NCI-H1105 (cell line): ENCODE measurements around the gene KDM4B.
"Not testable (repeated sequence)": the region's sequence is repeated elsewhere in the genome, so short reads cannot be mapped to it uniquely, and the experiment has no call there.

Experiments used
- DNase-seq: peaks from one replicate; lab custom pipeline; 2025; lab: John Stamatoyannopoulos, UW

KDM4B gene

DNA sequence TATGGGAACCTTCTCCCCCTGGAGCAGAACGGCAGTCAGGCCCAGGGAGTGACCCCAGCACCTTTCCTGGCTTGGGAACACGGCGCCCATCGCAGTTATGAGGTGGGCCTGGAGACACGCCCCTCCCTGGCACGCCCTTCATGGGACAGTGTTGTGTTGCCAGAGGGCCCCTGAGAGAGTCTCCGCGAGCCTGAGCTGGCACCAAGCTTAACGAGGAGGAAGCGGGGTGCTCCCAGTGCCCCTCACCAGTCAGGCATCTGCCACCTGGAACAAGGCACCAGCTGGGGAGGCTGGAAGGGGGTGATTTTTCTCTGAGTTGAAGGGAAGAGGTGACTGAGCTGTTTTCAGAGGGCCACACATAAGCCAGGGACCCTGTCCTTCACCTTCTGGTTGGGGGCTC is 180.6 kb downstream of the KDM4B start:
- DNase-seq = no peak

DNA sequence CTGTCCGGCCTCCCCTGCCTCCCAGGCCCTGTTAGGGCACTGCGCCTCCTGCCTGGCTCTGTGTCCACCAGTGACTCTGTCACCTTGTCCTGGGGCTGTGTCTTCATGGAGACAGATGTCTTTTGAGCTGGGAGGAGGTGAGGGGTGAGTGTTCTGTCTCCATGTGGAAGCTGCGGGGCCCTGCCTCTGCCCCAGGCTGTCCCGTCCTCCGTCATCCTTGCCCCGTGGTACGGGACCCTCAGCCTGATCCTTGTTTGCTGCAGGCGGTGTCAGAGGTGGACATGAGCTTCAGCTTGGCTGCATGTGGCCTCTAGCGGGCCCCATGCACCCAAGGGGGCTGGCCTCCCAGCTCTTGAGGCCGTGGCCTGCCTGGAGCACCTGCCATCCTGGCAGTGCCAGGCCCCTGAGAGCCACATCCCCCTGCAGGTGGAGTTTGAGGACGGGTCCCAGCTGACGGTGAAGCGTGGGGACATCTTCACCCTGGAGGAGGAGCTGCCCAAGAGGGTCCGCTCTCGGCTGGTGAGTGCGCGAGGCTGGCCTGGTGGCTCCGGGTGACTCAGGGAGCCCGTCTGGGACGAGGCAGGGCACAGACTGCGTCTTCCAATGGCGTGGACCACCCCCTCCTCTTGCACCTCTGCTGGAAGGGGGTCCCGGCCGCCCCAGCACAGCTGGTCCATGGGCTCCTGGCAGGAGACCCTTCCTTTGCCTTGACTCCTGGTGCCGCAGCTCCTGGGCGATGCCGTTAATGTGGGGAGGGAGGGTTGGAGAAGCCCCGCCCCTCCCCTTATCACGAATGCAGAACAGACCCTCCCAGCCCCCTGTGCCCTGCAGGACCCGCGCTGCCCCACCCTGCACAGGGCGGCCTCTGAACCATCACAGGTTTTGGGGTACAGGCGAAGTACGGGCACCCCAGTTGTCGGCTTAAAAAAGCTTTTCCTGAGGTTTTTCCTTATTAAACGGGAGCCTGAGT is 181.3 kb downstream of the KDM4B start:
- DNase-seq = no peak

DNA sequence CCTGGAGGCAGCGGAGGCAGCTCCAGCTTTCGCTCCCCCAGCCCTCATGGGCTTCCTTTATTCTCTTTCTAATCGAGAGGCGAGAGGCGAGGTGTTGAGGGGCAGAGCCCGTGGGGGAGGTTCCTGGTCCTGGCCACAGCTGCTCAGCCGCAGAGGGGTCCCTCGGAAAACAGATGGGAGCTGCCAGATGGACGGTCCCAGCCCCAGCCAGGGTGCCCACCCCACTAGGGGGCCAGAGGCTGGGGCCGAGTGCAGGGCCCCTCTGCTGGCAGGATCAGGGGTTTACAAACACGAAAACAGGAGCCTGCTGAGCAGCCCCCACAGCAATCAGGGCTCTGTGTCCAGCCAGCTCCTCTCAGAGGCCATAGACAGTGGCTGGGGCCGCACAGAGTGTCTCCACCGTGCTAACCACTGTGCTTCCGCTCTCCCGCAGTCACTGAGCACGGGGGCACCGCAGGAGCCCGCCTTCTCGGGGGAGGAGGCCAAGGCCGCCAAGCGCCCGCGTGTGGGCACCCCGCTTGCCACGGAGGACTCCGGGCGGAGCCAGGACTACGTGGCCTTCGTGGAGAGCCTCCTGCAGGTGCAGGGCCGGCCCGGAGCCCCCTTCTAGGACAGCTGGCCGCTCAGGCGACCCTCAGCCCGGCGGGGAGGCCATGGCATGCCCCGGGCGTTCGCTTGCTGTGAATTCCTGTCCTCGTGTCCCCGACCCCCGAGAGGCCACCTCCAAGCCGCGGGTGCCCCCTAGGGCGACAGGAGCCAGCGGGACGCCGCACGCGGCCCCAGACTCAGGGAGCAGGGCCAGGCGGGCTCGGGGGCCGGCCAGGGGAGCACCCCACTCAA is 182.2 kb downstream of the KDM4B start:
- no peak for DNase-seq

DNA sequence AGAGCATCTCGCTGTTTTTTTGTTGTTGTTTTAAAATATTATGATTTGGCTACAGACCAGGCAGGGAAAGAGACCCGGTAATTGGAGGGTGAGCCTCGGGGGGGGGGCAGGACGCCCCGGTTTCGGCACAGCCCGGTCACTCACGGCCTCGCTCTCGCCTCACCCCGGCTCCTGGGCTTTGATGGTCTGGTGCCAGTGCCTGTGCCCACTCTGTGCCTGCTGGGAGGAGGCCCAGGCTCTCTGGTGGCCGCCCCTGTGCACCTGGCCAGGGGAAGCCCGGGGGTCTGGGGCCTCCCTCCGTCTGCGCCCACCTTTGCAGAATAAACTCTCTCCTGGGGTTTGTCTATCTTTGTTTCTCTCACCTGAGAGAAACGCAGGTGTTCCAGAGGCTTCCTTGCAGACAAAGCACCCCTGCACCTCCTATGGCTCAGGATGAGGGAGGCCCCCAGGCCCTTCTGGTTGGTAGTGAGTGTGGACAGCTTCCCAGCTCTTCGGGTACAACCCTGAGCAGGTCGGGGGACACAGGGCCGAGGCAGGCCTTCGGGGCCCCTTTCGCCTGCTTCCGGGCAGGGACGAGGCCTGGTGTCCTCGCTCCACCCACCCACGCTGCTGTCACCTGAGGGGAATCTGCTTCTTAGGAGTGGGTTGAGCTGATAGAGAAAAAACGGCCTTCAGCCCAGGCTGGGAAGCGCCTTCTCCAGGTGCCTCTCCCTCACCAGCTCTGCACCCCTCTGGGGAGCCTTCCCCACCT is 183.3 kb downstream of the KDM4B start:
- DNase-seq = no peak

DNA sequence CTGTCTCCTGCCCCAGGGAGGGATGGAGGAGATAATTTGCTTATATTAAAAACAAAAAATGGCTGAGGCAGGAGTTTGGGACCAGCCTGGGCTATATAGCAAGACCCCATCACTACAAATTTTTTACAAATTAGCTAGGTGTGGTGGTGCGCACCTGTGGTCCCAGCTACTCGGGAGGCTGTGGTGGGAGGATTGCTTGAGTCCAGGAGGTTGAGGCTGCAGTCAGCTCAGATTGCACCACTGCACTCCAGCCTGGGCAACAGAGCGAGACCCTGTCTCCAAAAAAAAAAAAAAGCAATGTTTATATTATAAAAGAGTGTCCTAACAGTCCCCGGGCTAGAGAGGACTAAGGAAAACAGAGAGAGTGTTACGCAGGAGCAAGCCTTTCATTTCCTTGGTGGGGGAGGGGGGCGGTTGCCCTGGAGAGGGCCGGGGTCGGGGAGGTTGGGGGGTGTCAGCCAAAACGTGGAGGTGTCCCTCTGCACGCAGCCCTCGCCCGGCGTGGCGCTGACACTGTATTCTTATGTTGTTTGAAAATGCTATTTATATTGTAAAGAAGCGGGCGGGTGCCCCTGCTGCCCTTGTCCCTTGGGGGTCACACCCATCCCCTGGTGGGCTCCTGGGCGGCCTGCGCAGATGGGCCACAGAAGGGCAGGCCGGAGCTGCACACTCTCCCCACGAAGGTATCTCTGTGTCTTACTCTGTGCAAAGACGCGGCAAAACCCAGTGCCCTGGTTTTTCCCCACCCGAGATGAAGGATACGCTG is 184.0 kb downstream of the KDM4B start:
- no peak for DNase-seq

DNA sequence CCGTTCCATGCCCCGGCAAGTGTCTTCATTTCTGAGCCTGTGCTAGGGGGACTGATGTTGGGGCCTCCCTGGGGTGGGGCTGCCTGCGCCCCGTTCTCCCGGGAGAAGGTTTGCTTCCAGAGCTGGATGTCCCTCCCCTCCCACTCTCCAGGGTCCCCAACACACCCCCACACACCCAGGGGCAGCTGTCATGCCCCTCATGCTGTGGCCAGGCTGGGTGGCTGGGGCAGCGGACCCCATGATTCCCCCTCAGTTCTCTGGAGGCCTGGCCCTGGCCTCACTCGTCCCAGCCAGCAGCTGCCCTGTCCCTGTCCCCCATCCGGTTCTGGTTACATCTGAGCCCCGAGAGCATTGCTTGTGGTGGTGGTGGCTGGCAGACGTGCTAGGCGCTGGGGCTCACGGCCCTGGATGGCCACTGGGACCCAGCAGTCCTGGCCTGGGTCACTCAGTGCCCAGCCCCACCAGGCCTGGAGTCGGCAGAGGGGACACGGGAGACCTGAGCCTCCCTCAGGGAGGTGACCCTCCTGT is 184.8 kb downstream of the KDM4B start:
- DNase-seq = no peak

DNA sequence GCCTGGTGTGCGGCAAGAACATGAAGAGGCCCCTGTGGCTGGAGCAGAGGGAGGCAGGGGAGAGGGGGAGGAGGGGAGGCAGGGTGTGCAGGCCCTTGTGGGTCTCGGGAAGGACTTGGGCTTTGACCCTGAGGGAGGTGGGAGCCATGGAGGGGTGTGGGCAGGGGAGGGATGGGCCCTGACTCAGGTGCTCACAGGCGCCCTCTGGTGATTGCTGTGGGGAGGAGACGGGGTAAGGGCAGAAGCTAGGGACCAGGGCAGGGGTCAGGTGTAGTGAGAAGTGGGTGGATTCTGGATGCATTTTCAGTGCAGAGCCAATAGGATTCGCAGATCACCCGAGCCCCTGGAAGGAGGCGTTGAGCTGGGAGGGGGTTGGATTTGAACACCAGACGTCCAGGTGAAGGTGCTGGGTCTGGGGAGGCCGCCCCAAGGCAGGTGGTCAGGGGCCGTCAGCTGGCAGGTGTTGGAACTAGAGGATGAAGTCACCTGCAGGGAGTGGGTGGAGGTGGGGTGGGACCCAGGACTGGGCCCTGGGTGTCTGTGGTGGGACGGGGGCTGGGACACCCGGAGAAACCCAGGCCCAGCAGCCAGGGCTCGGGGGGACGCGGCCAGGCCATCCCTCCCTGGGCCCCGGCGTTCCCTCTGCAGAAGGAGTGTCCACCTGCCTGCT is 185.4 kb downstream of the KDM4B start:
- DNase-seq = no peak

DNA sequence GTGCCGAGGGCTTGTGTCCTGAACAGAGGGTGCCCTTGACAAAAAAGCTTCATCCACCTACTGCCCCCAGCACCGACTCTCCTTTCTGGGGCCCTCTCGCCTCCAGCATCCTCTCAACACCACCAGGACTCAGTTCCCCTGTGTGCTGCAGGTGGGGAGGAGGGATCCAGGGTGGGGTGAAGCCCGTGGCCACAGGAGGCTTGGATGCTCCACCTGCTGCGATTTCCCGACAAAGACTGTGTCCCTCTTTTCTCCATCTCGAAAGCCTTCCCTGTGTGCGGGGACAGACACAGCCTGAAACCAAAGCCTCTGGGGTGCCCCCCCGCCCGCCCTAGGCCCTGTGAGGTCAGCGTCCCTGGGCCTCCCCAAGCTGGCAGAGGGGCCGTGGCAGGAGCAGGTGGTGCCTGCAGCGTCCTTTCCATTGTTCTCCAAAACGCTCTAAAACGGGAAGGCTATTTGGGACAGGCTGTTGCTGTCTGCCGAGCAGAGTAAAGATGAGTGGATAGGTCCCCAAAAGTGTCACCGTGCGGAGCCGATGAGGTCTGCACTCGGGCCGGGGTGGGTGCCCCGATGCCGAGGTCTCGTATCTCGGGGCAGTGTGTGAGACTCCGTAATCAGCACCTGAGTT is 186.0 kb downstream of the KDM4B start:
- DNase-seq = no peak

DNA sequence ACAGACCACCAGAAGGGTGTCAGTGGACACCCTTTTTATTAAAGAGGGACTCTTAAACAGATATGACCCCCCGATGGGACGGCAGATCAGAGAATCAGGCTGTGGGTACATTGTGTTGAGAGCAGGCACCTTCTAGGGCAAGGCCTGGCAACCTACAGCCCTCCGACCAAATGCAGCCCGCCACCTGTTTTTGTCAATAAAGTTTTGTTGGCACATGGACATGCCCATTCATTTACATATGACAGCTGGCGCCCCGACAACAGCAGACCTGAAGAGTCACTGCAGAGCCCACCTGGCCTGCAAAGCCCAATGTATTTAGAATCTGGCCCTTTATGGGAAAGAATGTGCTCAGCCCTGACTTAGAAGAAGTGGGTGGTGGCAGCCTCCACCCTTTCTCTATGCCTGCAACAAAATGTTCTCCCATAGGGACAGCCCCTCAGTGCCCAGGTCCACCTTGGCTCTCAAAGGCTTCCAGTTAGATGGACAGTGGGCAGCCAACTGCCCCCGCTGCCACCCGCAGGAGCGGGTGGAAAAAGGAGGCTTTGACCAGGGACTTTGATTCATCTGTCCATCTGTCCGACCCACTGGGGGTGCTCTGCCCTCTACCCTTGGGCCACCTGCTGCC is 186.8 kb downstream of the KDM4B start:
- no peak for DNase-seq

DNA sequence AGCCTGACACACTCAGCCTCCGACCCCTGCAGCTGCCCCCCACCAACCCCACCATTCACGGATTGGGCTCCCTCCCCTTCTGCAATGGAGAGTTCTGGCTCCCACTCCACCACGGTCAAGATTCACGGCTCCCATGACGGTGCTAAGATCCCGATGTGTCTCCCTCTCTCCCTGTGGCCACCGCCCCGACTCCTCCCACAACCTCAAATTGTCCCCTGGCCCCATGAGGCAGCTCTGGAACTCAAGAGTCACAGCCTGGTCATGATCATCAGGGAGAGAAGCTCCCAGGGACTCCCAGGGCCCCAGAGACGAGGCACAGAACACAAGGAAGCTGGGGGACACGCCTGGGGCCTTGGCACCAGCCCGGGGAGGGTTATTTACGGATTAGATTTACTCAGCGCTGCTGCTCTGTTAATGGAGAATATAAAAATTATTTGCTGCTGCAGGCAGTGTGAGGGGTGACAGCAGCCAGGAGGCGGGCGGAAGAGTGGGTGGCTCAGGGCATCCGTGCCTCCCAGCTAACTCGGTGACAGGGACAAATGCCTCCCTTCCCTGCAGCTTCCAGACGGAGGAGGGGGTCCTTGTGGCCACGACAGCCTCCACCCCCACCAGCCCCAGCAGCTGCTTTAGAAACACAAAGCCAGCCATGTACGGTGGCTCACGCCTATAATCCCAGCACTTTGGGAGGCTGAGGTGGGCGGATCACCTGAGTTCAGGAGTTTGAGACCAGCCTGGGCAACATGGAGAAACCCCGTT is 187.5 kb downstream of the KDM4B start:
- DNase-seq = no peak

DNA sequence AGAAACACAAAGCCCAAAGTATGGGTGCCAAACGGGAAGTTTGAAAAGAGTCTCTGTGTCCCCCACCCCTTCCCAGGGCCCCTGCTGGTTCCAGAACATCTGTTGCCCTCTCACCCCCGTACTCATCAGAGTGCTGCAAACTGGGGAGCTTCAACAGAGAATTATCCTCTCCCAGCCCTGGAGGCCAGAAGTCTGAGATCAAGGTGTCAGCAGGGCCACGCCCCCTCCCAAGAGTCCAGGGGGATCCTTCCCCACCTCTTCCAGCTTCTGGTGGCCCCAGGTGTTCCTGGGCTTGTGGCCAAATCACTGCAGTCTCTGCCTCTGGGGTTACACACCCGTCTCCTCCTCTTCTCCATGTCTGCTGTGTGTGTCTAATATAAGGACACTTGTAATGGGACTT is 188.3 kb downstream of the KDM4B start:
- DNase-seq = no peak

DNA sequence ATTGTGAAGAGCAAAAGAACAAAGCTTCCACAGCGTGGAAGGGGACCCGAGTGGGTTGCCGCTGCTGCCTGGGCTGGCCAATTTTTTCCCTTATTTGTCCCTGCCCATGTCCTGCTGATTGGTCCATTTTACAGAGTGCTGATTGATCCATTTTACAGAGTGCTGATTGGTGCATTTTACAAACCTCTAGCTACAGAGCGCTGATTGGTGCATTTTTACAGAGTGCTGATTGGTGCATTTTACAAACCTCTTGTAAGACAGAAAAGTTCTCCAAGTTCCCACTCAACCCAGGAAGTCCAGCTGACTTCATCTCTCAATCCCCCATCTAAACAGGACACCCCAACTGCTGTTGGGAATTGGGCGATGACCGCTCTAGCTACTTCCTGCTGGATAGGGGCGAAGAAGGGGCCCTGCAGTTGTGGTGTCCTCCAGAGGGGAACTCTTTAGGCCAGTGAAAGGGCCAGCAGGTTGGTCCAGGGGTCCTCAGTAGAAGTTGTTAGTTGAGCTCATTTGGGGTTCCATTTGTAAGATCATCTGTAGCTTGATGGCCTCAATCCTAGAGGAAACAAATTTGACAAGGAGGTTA is 189.7 kb downstream of the KDM4B start:
- DNase-seq = not testable (repeated sequence)

DNA sequence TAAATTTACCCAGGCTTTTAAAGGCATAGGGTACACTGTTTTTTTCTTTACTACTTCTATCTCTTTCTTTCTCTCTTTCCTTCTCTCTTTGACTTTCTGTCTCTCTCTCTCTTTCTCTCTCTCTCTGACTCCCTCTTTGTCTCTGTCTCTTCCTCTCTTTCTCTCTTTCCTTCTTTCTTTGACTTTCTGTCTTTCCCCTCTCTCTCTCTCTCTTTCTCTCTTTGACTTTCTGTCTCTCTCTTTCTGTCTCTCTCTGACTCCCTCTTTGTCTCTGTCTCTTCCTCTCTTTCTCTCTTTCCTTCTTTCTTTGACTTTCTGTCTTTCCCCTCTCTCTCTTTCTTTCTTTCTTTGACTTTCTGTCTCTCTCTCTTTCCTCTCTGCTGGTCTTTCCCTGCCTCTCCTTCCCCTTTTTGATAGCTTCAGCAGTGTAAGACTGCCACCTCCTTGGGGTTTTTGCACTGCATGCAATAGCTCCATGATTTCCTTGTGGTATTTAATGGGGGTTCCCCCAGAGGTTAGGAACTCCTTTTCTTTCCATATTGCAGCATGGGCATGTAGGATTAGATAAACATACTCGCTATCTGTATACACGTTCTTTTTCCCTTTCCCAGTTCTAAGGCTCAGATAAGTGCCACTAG is 191.4 kb downstream of the KDM4B start:
- not testable (repeated sequence) for DNase-seq

DNA sequence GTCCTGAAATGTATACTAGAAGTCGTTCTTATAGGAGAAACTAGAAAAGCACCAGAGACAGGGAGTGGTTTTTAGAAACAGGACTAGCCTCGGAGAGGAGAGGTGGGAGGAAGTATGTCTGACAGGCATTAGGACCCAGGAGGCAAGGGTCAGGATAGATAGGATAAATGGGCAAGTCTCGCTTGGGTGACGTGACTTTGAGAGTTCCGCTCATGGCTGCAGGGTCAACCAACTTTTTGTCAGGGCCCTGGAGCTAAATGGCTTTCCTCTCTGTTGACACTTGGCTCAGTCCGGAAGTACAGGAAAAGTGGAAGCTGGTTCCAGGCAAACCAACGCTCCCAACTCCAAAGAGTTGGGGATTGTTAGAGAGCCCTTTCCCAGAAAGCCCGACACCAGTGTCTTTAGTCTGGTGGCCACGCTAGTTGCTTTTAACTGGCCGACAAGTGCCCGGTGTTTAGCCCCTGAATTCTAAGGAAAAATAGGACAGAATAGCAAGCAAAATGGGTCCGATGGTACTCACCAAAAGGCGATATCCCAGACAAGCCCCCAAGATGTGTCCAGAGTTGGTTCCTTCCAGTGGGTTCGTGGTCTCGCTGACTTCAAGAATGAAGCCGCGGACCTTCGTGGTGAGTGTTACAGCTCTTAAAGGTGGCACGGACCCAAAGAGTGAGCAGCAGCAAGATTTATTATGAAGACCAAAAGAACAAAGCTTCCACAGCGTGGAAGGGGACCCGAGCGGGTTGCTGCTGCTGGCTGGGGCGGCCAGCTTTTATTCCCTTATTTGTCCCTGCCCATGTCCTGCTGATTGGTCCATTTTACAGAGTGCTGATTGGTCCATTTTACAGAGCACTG is 196.2 kb downstream of the KDM4B start:
- DNase-seq = not testable (repeated sequence)

DNA sequence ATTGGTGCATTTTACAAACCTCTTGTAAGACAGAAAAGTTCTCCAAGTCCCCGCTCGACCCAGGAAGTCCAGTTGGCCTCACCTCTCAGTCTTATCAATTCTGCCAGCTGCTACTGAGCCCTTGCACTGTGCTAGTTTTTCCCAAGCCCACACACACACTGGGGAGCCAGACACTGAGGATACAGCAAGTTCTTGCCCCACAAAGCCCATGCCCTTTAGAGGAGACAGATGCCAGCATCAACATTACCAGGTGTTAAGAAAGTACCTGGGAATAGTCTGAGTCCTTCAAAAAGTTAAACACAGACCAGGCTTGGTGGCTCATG is 196.7 kb downstream of the KDM4B start:
- DNase-seq = no peak

DNA sequence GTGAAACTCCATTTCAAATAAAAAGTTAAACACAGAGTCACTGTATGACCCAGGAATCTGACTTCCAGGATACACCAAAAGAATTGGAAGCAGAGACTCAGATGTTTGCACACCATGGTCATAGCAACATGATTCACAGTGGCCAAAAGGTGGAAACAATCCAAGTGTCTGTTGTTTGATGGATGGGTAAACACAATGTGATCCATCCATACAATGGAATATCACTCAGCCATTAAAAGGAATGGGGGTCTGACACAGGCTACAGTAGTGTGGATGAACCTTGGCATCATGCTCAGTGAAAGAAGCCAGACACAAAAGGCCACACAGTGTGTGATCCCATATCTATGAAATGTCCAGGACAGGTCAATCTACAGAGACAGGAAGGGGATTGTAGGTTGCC is 197.3 kb downstream of the KDM4B start:
- DNase-seq = no peak

DNA sequence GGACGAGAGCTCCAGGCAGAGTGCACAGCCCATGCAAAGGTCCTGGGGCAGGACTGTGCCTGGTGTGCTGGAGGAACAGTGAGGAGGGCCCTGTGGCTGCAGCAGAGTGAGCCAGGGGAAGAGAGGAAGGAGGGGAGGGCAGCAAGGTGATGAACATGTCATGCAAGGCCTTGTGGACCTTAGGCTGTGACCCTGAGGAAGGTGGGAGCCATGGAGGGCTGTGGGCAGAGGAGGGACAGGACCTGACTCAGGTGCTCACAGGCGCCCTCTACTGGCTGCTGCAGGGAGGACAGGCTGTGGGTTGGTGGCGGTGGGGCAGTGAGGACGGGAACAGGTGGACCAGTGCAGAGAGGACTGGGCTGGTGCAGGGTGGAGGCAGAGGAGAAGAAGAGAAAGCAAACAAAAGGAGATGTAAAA is 201.4 kb downstream of the KDM4B start:
- DNase-seq = no peak
